Measurements from ENCODE around the gene SOWAHA.

DNA sequence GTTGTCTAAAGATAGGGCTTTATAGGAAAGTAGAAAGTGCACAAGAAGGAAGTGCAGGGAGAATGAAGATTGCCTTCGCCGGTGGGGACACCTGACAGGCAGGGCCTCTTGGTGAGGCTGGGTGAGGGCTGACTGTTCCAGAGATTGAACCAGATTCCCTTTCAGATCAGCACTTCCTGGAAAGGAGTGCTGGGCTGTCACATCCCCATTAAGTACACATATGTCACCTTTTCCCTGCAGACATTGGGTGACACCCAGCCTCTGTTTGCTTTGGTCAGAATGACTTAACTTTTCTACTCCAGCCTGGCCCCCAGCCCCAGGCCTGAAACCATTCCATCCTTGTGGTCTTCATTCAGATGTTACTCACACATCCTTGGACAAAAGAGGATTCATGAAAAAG is 24.8 kb downstream of the SOWAHA start:
- TF ChIP-seq POLR2A (IDR thresholded peaks at IDR 0.05; ENCODE audit: extremely low read depth, insufficient read length) = no peak
- TF ChIP-seq, protein P1, sequence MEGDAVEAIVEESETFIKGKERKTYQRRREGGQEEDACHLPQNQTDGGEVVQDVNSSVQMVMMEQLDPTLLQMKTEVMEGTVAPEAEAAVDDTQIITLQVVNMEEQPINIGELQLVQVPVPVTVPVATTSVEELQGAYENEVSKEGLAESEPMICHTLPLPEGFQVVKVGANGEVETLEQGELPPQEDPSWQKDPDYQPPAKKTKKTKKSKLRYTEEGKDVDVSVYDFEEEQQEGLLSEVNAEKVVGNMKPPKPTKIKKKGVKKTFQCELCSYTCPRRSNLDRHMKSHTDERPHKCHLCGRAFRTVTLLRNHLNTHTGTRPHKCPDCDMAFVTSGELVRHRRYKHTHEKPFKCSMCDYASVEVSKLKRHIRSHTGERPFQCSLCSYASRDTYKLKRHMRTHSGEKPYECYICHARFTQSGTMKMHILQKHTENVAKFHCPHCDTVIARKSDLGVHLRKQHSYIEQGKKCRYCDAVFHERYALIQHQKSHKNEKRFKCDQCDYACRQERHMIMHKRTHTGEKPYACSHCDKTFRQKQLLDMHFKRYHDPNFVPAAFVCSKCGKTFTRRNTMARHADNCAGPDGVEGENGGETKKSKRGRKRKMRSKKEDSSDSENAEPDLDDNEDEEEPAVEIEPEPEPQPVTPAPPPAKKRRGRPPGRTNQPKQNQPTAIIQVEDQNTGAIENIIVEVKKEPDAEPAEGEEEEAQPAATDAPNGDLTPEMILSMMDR (IDR thresholded peaks at IDR 0.05; ENCODE audit: low read depth, low read length) = no peak
- TF ChIP-seq, protein P2, sequence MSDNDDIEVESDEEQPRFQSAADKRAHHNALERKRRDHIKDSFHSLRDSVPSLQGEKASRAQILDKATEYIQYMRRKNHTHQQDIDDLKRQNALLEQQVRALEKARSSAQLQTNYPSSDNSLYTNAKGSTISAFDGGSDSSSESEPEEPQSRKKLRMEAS (IDR thresholded peaks at IDR 0.05; ENCODE audit: low read depth, low read length) = no peak

All from NB4 (cell line).